Raji (cell line): ENCODE data around the gene ANKZF1.

Source experiments
- POLR2A ChIP-seq: IDR thresholded peaks from 2 replicates; pipeline ENCODE4 v1.6.1; 2011; ENCODE audit warnings: low read depth, low read length, control low read depth; ENCODE audit not compliant: insufficient read depth

The ANKZF1 gene, protein sequence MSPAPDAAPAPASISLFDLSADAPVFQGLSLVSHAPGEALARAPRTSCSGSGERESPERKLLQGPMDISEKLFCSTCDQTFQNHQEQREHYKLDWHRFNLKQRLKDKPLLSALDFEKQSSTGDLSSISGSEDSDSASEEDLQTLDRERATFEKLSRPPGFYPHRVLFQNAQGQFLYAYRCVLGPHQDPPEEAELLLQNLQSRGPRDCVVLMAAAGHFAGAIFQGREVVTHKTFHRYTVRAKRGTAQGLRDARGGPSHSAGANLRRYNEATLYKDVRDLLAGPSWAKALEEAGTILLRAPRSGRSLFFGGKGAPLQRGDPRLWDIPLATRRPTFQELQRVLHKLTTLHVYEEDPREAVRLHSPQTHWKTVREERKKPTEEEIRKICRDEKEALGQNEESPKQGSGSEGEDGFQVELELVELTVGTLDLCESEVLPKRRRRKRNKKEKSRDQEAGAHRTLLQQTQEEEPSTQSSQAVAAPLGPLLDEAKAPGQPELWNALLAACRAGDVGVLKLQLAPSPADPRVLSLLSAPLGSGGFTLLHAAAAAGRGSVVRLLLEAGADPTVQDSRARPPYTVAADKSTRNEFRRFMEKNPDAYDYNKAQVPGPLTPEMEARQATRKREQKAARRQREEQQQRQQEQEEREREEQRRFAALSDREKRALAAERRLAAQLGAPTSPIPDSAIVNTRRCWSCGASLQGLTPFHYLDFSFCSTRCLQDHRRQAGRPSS

DNA sequence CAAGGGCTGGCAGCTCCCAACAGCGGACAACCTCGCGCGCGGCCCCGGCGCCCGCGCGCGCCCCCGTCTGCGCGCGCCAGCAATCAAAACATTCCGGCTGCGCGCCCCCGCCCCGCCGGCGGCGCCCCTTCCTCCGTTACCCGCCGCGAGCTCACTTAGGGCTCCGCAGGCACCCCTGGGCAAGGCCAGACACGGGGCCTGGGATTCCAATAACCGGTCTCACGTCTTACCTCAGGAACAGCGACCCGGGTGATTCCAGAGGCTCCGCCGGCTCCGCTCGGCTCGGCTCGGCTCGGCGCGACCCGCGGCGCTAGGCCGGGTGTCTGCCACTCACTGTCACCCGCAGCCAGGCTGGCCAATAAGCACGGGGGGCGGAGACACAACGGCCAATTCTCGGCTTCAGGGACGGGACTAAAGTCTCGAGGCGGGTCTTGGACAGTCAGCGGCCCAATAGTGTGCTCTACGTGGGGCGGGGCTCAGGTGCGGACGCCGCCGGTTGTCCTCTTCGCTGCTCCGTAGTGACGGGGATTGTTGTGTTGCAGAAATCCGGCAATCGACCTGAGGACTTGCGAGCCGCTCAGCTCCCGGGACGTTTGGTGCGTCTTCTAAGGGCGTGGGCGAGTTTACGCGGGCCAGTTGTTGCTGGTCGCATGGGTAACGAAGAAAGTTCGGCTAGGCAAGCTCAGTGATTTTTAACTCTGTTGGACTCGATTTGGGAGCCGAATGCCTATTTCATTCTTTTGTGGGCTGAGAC, at the start of gene ANKZF1, which contains the start of gene ATG9A:
Gene ANKZF1 (plus strand): TSS at position 502 of the 754 bp plus-strand sequence. CDS start 452 bp downstream, outside the sequence.
Gene ATG9A (minus strand): TSS at position 332 of the 754 bp plus-strand sequence. CDS start 1,612 bp downstream, outside the sequence.
- peak; percentile 87 for TF ChIP-seq POLR2A

DNA sequence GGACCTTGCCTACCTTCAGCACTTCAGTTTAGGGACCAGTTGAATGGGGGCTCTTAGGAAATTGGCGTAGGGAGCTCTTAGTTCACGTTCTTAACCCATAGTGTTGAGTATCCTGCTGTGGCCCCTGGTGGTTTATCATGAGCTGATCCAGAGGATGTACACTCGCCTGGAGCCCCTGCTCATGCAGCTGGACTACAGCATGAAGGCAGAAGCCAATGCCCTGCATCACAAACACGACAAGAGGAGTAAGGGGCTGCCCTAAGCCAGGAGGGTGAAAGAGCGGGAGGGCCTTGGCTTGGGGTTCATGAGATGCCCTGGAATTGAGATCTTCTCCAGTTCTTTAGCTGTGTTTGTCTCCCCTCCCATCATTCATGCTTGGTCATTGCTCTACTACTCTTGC, 48.6 kb upstream of the ANKZF1 start:
- TF ChIP-seq POLR2A, result no peak

DNA sequence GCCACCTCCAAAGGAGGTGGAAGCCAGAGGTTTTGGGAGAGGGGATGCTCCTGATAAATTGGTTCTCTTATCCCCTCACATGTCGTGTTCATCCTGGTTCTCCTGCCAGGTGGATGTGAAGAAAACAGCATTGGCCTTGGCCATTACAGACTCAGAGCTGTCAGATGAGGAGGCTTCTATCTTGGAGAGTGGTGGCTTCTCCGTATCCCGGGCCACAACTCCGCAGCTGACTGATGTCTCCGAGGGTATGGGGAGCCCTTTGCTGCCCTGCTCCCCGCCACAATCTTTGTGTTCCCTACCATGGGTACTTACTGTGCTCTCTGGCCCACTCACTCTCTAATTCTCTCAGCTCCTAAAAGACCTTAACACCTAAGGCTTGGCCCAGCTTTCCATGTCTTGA, 48.1 kb upstream of the ANKZF1 start:
- TF ChIP-seq POLR2A, result no peak

DNA sequence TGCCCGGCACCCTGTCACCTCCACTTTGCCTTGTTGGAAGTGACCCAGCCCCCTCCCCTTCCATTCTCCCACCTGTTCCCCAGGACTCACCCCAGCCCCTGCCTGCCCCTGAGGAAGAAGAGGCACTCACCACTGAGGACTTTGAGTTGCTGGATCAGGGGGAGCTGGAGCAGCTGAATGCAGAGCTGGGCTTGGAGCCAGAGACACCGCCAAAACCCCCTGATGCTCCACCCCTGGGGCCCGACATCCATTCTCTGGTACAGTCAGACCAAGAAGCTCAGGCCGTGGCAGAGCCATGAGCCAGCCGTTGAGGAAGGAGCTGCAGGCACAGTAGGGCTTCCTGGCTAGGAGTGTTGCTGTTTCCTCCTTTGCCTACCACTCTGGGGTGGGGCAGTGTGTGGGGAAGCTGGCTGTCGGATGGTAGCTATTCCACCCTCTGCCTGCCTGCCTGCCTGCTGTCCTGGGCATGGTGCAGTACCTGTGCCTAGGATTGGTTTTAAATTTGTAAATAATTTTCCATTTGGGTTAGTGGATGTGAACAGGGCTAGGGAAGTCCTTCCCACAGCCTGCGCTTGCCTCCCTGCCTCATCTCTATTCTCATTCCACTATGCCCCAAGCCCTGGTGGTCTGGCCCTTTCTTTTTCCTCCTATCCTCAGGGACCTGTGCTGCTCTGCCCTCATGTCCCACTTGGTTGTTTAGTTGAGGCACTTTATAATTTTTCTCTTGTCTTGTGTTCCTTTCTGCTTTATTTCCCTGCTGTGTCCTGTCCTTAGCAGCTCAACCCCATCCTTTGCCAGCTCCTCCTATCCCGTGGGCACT, 47.1 kb upstream of the ANKZF1 start:
- no peak for TF ChIP-seq POLR2A

DNA sequence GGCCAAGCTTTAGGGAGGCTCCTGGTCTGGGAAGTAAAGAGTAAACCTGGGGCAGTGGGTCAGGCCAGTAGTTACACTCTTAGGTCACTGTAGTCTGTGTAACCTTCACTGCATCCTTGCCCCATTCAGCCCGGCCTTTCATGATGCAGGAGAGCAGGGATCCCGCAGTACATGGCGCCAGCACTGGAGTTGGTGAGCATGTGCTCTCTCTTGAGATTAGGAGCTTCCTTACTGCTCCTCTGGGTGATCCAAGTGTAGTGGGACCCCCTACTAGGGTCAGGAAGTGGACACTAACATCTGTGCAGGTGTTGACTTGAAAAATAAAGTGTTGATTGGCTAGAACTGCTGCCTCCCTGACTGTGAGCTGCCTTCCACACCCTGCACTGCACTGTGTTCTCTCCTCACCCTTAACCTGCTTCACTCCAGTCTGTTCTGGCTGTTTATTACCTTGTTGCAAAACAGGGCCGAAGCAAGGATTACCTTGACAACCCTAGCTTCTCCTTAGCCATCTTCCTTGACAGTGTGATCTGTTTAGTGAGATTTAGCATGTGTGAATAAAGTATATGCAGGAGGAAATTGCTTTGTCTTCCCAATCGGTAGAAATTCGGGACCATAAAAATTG, 46.3 kb upstream of the ANKZF1 start:
- TF ChIP-seq POLR2A, result no peak

DNA sequence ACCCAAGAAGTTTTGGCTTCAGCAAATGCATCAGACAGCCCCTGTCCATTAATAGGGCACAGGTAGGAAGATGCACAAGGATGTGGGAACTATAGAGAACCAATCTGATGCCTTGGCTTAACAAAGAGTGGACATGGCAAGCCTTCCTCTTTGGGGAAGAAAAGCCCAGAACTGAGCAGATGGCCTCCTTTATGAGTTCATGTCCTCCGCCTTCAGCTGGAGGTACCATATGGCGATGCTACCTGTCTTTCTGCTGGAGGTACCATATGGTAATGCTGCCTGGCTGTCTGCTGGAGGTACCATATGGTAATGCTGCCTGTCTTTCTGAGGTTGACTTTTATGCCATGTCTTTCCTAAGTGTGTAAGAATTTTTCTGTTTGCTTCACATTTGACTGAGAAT, 45.5 kb upstream of the ANKZF1 start:
- no peak for TF ChIP-seq POLR2A

DNA sequence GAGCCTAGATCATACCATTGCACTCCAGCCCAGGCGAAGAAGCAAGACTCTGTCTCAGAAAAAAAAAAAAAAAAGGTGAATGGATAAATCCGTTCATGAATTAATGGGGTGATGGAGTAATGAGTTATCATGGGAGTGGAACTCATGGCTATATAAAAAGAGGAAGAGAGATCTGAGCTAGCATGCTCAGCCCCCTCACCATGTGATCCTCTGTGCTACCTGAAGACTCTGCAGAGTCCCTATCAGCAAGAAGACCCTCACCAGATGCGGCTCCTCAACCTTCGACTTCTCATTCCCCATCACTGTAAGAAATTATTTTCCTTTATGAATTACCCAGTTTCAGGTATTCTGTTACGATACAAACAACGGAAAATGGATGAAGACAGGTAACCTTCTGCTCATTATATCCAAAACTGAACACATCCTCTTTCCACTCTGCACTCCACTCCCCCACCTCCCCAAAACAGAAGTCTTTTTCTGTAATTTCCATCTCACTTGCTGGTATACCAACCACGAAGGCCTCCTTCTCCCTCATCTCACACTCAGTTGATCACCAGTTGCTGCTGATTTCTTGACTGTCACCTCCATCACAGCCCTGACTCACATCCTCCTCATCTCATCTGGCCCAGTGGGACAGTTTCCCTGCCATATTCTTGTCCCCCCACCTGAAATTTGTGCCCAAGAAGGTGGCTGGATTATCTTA, 42.7 kb upstream of the ANKZF1 start:
- no peak for TF ChIP-seq POLR2A

DNA sequence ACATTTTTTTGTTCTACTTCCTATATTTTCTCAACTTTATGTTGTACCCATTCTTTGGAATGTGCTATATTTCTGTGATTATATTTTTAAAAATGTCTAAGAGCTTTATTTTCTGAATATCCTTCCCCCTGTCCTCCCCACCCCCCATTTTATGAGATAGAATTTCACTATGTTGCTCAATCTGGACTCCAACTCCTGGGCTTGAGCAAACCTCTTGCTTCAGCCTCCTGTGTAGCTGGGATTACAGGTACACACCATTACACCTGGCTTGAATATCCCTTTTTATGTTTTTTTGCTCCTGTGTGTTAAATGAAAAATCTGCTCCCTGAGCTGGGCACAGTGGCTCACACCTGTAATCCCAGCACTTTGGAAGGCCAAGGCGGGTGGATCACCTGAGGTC, 32.2 kb upstream of the ANKZF1 start:
- TF ChIP-seq POLR2A, result no peak

DNA sequence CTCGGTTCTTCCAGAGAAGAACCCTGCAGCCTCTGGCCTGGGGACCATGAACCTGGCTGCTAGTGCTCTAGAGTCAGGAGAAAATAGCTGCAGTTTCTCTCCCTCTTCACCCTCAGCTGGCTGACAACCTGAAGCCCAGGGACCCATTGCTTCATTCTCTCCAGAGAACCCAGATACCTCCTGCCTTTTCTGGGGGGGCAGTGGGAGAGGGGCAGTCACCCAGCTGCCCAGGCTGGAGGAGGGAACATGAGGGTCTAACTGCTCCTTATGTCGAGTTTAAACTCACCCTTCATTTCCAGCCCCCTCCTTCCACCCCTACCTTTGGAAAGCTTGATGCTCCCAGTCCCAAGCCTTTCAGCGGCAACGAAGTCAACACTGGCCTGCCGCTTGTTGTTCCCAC, 30.6 kb upstream of the ANKZF1 start:
- no peak for TF ChIP-seq POLR2A

DNA sequence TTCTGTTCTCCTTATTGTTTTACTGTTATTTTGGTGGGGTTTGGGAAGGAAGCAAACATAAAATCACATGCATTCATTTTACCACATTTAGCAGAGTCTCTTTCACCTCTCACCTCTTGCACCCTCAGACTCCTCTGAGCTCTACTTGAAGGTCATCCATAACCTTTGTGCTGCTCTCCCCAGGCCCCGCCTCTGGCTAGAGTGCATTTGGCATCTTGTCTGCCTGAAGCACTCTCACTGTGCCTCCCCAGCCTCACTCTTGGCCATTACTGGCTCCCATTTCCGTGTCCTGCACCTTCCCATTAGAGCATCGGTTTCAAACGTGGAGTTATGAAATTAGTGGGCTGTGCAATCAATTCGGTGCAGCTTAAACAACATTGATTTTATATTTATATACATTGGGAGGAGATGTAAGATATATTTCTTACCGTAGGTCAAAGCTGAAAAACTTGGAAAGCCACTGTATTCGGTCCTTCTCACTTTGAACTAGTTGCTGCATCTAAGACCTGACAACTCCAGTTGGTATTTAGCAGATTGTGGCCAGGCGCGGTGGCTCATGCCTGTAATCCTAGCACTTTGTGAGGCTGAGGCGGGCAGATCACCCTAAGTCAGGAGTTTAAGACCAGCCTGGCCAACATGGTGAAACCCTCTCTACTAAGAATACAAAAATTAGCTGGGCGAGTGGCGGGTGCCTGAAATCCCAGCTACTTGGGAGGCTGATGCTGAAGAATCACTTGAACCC, 30.0 kb upstream of the ANKZF1 start:
- no peak for TF ChIP-seq POLR2A

DNA sequence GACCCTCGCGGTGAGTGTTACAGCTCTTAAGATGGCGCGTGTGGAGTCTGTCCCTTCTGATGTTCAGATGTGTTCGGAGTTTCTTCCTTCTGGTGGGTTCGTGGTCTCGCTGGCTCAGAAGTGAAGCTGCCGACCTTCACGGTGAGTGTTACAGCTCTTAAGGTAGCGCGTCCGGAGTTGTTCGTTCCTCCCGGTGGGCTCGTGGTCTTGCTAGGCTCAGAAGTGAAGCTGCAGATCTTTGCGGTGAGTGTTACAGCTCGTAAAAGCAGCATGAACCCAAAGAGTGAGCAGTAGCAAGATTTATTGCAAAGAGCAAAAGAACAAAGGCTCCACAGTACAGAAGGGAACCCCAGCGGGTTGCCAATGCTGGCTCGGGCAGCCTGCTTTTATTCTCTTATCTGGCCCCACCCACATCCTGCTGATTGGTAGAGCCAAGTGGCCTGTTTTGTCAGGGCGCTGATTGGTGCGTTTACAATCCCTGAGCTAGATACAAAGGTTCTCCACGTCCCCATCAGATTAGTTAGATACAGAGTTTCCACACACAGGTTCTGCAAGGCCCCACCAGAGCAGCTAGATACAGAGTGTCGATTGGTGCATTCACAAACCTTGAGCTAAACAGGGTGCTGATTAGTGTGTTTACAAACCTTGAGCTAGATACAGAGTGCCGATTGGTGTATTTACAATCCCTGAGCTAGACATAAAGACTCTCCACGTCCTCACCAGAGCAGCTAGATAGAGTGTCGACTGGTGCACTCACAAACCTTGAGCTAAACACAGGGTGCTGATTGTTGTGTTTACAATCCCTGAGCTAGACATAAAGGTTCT, 28.9 kb upstream of the ANKZF1 start:
- TF ChIP-seq POLR2A, result 0 out of 2 replicates have a peak, but pooled peaks have one; percentile 15
